ENCODE results near the gene RBMXL3. TPM values are rescaled to one million over a fixed set of nuclear protein-coding genes. Genes with fewer than 3 reads are reported as not detected.

The RBMXL3 gene
- total RNA-seq = not detected

- DNase-seq (ENCODE audit: low spot score in 2 of 2) = no peak
- TF ChIP-seq, protein P1, sequence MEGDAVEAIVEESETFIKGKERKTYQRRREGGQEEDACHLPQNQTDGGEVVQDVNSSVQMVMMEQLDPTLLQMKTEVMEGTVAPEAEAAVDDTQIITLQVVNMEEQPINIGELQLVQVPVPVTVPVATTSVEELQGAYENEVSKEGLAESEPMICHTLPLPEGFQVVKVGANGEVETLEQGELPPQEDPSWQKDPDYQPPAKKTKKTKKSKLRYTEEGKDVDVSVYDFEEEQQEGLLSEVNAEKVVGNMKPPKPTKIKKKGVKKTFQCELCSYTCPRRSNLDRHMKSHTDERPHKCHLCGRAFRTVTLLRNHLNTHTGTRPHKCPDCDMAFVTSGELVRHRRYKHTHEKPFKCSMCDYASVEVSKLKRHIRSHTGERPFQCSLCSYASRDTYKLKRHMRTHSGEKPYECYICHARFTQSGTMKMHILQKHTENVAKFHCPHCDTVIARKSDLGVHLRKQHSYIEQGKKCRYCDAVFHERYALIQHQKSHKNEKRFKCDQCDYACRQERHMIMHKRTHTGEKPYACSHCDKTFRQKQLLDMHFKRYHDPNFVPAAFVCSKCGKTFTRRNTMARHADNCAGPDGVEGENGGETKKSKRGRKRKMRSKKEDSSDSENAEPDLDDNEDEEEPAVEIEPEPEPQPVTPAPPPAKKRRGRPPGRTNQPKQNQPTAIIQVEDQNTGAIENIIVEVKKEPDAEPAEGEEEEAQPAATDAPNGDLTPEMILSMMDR (IDR thresholded peaks at IDR 0.05) = no peak
- Histone ChIP-seq H3K9me3 (no peaks in the 10 kb centered on the region), H3K27ac (no peak within 1 kb of the TSS), H3K27me3 (no peaks in the 10 kb centered on the region), H3K36me3 (no peaks in the 10 kb centered on the region), H3K4me3 (no peak within 1 kb of the TSS), H3K4me1 (no peaks in the 10 kb centered on the region)
- WGBS = 97% methylated on average over 16 of the region's 16 CpGs
These were observed at the start of gene RBMXL3 for GRCh38 chrX:115189110-115189509. RBMXL3 (plus strand) TSS chrX:115189410; CDS start chrX:115189442, 32 bp downstream.

- H3K4me1 ChIP-seq = no peaks in the 10 kb centered on the region
- DNase-seq (ENCODE audit: low spot score in 2 of 2) = no peak
- TF ChIP-seq EP300 (IDR thresholded peaks at IDR 0.05) = no peak
- TF ChIP-seq POLR2AphosphoS5 (IDR thresholded peaks at IDR 0.05) = no peak
- TF ChIP-seq, protein P1 (IDR thresholded peaks at IDR 0.05) = no peak
- TF ChIP-seq POLR2A (IDR thresholded peaks at IDR 0.05) = no peak
- H3K27me3 ChIP-seq = no peaks in the 10 kb centered on the region
- H3K4me3 ChIP-seq = no peak overlapping the region
- no peaks in the 10 kb centered on the region for H3K9me3 ChIP-seq
- no peak overlapping the region for H3K27ac ChIP-seq
- no peaks in the 10 kb centered on the region for H3K36me3 ChIP-seq
These were observed 47.2 kb upstream of the RBMXL3 start for GRCh38 chrX:115142057-115142456.

DNA sequence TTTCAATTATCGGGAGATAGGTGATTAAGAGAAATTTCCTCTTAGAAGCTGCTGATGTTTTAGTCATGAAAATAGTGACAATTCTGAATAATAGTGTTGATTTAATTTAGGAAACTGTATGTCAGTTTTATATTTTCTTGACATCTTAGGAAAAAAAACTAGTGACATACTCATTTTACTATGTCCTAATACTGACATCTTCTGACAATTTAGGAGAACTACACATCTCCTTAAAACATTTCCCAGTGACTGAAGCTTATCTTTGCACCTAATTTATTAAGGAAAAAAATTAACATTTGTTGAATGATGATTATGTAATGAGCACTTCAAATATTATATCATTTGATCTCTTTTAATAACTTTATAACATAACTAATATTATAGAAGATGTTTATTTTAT is 42.0 kb upstream of the RBMXL3 start:
- Histone ChIP-seq H3K4me3 (no peak overlapping the region), H3K27ac (no peak overlapping the region), H3K9me3 (no peaks in the 10 kb centered on the region), H3K36me3 (no peaks in the 10 kb centered on the region), H3K27me3 (no peaks in the 10 kb centered on the region), H3K4me1 (no peaks in the 10 kb centered on the region)
- no peak for DNase-seq (ENCODE audit: low spot score in 2 of 2)
- WGBS = 74% methylated on average over 1 of the region's 1 CpG
- TF ChIP-seq POLR2A (IDR thresholded peaks at IDR 0.05) = no peak
- TF ChIP-seq, protein P1 (IDR thresholded peaks at IDR 0.05) = peak in 1 of 2 donors; percentile 23

DNA sequence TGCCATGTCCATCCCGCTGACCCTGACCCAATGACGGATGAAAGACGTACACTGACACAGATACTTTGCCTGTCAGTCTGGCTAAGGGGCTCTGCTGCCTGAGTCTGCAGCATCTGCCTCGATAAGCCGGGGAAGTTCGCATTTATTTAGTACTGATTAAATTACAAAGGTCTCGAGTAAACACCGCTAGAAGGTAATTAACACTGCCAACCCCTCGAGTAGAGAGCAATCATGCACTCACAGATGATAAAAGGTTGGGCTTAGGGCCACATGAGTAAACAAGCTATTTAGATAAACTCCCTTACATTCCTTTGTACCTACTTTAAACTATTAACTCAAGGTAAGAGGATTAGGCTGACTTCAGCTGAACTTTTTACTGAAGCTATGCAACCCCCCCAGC is 16.0 kb upstream of the RBMXL3 start:
- 64% methylated on average over 9 of the region's 9 CpGs for whole genome bisulfite sequencing
- no peak overlapping the region for H3K4me3 ChIP-seq
- no peaks in the 10 kb centered on the region for H3K4me1 ChIP-seq

GRCh38 chrX:115174548-115174947 is 14.7 kb upstream of the RBMXL3 start:
- 78% methylated on average over 3 of the region's 3 CpGs for whole genome bisulfite sequencing
- no peaks in the 10 kb centered on the region for H3K9me3 ChIP-seq
- H3K4me1 ChIP-seq = no peaks in the 10 kb centered on the region
- no peaks in the 10 kb centered on the region for H3K36me3 ChIP-seq
- TF ChIP-seq POLR2A (IDR thresholded peaks at IDR 0.05) = no peak
- TF ChIP-seq POLR2AphosphoS5 (IDR thresholded peaks at IDR 0.05) = no peak
- TF ChIP-seq, protein P1 (IDR thresholded peaks at IDR 0.05) = no peak
- TF ChIP-seq EP300 (IDR thresholded peaks at IDR 0.05) = no peak
- no peak overlapping the region for H3K4me3 ChIP-seq
- no peak overlapping the region for H3K27ac ChIP-seq
- no peak for DNase-seq (ENCODE audit: low spot score in 2 of 2)
- no peaks in the 10 kb centered on the region for H3K27me3 ChIP-seq

More for the DNA sequence above, 16.0 kb upstream of the RBMXL3 start:
- H3K27ac ChIP-seq = no peak overlapping the region
- DNase-seq (ENCODE audit: low spot score in 2 of 2) = no peak
- TF ChIP-seq, protein P1 (IDR thresholded peaks at IDR 0.05) = no peak
- no peak for TF ChIP-seq POLR2A (IDR thresholded peaks at IDR 0.05)
- no peak for TF ChIP-seq POLR2AphosphoS5 (IDR thresholded peaks at IDR 0.05)
- TF ChIP-seq EP300 (IDR thresholded peaks at IDR 0.05) = no peak
- no peaks in the 10 kb centered on the region for H3K27me3 ChIP-seq
- no peaks in the 10 kb centered on the region for H3K36me3 ChIP-seq
- H3K9me3 ChIP-seq = no peaks in the 10 kb centered on the region

Data from suprapubic skin (tissue), 4 donors.